HG03457 (cell line): ENCODE measurements around the gene ZNF514.
"Not testable (repeated sequence)": the region's sequence is repeated elsewhere in the genome, so short reads cannot be mapped to it uniquely, and the experiment has no call there.

Source experiments
- ATAC-seq: cut with Tn5 transposase; IDR thresholded peaks from one replicate; pipeline ENCODE4 v1.9.1; 2021; ENCODE audit warnings: moderate number of reproducible peaks; ENCODE audit not compliant: unreplicated experiment

The ZNF514 gene

DNA sequence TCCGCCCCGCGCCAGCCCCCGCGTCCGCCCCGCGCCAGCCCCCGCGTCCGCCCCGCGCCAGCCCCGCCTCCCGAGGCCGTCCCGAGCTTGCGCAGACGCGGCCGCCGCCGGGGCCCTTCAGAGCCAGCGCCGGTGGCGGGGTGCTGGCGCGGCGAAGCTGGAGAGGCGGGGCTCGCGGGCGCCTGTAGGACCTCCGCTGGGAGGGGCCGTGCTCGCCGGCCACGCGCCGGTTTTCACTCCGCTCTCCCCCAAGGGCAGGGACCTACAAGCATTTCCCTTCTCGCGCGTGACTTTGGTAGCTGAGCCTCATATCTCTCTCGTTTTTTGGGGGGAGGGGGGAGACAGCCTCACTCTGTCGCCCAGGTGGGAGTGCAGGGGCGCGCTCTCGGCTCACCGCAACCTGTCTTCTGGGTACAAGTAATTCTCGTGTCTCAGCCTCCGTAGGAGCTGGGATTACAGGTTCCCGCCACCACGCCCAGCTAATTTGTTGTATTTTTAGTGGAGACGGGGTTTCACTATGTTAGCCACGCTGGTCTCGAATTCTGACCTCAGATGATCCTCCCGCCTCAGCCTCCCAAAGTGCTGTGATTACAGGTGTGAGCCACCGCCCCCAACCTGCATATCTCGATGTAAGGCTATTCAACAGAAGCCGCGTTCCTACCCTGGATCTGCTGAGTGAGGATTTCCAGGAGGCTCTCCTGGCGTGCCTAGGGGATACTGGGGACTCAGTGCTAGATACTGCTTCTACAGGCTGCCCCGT is at the start of gene ZNF514:
TSS of gene ZNF514 (minus strand) at position 159 of the 760 bp plus-strand sequence. CDS start 6,595 bp downstream, outside the sequence.
- peak; percentile 78 for ATAC-seq

DNA sequence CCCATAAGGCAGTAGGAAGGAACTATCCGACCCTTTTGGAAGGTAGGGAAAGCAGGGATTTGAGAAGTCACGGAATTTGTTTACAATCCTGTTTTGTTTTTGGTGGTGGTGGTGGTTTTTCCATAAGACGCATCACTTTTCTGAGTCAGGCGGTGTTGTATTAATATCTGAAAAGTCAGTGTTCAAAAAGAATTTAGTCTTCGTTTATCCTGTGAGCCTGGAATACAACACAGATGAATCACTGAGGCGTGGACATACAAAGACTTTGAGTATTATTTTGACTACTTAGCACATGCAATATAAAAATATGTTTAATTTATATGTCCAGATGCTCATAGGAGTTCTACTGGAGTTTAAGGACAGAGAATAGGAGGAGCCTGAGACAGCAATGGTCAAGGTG is 48.5 kb upstream of the ZNF514 start:
- no peak for ATAC-seq

GRCh38 chr2:95207111-95207961 is 47.7 kb upstream of the ZNF514 start, which contains the start of gene ZNF892:
TSS of gene ZNF892 (plus strand) at chr2:95207521. CDS start at chr2:95207816, 295 bp downstream.
- ATAC-seq, result peak; percentile 98

GRCh38 chr2:95206096-95206495 is 46.4 kb upstream of the ZNF514 start:
- no peak for ATAC-seq

- ATAC-seq, result no peak
Measured at GRCh38 chr2:95204396-95204795, 44.7 kb upstream of the ZNF514 start.

DNA sequence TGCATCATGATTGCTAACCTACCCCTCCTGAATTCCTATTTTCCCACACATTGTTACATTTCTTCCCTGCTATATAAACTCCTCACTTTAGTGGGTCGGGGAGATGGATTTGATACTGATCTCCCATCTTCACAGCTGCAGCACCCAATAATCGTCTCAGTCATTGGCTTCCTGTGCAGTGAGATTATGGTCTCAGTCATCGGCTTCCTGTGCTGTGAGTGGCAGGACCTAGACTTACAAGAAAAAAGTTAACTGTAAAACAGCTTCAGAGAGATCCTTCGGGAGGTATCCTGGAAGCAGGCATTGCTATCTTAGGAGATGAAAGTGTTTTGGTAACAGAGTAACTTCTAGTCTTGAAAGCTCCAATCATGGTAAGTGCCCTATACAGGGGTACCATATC is 44.3 kb upstream of the ZNF514 start:
- no peak for ATAC-seq

DNA sequence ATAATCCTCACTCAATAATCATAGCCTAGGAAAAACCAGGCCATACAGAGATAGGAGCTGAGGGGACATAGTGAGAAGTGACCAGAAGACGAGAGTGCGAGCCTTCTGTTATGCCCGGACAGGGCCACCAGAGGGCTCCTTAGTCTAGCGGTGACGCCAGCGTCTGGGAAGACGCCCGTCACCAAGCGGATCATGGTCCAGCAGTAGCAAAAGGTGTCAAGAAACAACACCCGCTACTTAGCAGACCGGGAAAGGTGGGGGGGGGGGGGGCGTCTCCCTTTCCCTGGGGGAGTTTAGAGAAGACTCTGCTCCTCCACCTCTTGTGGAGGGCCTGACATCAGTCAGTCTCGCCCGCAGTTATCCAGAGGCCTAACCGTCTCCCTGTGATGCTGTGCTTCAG is 33.3 kb upstream of the ZNF514 start:
- ATAC-seq, result not testable (repeated sequence)

DNA sequence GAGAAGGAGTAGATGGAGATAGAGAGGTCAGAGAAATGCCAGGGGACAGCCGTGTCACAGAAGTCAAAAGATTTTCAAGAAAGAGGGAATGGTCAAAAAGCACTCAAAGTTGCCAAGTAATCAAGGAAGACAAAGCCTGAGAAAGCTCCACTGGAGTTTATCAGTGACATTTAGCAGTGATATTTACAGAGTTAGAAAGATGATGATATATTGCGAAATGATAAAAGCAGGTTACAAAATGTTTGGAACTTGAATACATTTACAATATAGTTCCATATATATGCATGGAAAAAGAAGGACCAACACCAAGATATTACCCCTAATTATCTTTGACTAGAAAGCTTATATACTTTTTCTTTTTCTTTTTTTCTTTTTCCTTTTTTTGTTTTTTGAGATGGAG is 26.3 kb upstream of the ZNF514 start:
- ATAC-seq, result no peak

GRCh38 chr2:95185197-95185596 is 25.5 kb upstream of the ZNF514 start:
- no peak for ATAC-seq

DNA sequence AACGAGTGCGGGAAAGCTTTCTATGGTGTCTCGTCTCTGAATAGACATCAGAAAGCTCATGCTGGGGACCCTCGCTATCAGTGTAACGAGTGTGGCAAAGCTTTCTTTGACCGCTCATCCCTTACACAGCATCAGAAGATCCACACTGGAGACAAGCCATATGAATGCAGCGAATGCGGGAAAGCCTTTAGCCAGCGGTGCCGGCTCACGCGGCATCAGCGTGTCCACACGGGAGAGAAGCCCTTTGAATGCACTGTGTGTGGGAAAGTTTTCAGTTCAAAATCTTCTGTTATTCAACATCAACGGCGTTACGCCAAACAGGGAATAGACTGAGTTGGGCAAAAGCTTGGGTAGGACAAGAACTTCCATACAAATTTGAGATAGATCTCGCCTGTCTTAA is 22.1 kb upstream of the ZNF514 start:
- ATAC-seq, result no peak

DNA sequence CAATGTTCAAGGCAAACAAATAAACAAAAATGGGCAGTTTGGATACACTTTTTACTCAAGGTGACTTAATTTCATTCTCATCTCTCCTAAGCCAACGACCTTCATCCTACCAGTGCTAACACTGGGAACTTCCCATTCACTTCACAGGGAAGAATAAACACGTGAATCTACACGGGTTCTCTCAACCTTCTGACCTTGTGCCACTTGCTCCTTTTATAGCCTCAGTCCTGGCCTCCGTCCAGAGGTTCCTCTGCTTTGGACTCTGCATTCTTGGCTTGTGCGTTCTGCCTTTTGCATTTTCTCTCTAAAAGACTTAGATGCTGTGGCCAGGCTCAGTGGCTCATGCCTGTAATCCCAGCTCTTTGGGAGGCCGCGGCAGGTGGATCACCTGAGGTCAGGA is 19.8 kb upstream of the ZNF514 start:
- ATAC-seq, result no peak

DNA sequence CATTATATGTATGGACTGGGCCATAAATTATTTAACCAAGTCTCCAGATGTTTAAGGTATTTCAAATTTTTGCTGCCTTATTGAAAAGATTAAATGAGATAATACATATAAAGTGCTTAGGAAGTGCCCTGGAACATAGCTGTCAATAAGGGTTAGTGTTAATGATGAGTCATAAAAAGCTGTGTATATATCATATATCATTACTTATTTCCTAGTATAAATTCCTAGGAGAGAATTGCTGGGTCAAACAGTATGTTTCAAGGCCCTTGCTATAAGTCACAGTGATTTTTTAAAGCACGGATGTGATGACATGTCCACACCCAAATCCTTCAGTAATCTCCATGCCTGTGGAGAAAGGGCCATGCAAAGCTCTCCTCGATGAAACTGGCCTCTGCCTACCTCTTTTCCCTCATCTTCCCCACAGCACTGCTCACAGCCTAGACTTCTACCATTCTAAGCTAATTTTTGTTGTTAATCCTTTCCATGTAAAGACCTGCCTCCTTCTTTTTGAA is 14.4 kb upstream of the ZNF514 start:
- no peak for ATAC-seq

DNA sequence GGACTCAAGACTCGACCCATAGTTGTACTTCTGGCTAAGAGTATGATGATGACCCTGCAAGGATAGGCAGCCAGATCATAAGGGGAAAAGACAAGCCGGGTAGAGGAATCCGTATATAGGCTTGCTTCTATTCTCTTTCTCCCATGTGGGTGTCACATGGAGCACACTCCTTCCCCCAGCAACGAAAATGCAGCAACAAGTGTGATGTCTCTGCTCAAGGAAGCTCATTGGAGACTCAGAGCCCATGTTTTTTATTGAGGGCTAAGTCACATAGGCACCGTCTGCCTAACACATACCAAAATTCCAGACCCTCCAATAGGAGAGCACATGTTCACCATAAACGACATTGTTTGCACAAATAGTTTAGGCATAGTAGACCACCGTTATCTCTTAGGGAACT is 12.3 kb upstream of the ZNF514 start:
- no peak for ATAC-seq

DNA sequence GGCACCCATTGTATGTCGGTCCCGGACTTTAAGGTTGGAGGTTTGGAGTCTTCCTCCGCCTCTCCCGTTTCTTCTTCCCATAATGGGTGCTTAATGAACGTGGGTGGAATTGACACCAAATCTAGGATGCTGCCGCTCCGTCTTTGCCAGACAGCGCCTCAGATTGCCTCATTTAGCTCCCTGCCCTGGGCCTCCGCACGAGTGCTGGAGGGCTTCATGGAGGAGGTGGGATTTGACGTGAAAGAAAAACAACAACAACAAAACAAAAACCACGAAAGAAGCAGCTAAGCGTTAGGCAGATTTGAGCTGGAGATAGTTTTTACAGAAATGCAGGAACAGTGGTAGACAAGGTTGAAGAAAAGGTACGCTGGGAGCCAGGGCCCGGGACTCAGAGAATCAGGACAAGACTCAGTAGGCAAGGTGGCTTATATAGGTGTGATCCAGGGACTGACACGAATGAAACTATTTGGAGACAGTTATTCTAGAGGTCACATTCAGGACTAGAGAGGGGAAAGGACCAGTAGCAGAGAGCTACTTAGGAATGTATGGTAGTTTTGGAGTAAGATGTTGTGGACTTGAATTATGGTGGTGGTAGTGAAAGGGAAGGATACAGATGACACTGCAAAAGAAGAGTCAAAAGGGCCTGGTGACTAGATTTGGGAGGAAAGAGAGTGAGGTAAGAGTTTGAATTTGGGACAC is 6.6 kb upstream of the ZNF514 start:
- ATAC-seq, result peak; percentile 5

- ATAC-seq, result peak; percentile 81
Measured at GRCh38 chr2:95165371-95166064, 5.9 kb upstream of the ZNF514 start, which contains the start of gene ZNF2. TSS of gene ZNF2 (plus strand) at chr2:95165809. CDS start at chr2:95176227, 10,418 bp downstream.

- no peak for ATAC-seq
Measured at GRCh38 chr2:95165030-95165370, 5.4 kb upstream of the ZNF514 start.

DNA sequence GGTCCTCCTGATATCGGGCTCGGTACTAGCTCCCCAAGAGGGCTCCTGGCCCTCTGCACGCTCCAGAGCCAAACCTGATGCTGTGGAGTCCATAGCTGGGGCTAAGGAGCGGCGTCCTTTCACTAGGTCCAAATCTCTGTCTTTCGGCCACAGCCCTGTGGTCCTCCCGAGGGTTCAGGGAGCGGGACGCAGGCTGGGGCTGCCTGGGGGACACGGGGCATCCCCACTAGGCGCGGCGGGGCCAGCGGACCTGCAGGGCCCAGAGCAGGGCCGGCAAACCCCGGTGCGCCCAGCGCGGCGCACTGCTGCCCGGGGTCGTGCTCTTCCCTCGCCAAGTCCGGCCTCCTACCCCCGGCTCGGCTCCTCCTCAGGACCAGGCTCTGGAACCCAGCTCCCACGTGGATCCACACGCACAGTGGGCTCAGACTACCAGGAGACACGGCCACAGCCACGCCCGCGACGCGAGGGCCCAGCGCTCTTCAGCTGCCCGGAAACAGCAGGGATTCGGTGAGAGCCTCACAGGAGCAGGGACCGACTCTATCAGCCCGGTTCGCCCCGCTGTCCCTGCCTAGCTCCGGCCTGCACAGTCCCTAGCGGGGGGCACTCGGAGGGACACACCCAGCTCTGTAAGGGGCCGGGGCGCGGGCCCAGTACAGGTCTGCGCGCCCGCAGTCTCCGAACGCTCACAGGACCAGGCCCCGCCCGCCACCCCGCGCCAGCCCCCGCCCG is 593 bp downstream of the ZNF514 start:
- peak; percentile 30 for ATAC-seq

DNA sequence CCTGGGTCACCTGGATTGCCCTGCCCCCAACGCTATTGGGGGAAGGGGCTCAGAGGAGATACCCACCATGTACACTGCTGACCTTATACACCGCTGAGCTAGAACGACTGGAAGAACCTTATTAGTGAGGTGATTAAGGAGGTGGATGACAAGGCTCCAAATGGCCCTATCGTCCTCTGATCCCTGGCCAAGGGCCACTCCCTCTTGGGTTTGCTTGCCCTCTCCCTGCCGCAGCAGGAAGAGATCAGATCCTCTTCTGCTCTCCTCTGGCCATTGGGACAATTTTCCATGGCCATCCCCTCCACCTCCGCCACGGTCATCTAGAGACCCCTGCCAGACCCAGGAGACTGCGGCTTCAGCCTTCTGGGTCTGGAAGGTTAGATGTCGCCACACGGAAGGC is 1.2 kb downstream of the ZNF514 start:
- ATAC-seq, result no peak

DNA sequence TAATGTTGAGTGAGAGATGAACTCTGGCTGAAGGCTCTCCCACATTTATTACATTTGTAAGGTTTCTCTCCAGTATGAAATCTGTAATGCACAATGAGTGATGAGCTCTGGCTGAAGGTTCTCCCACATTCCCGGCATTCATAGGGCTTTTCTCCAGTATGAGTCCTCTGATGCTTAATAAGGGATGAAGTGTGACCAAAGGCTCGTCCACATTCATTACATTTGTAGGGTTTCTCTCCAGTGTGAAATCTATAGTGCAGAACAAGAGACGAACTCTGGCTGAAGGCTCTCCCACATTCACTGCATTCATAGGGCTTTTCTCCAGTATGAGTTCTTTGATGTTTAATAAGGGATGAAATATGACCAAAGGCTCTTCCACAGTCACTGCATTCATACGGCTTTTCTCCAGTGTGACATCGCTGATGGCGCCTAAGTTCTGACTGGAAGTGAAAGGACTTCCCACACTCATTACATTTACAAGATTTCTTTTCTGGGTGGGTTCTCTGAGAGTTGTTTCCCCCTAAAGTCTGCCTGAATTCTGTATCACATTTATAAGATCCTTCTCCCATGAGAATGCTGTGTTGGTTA is 10.2 kb downstream of the ZNF514 start:
- ATAC-seq, result no peak

- no peak for ATAC-seq
Measured at GRCh38 chr2:95143838-95144237, 15.8 kb downstream of the ZNF514 start.
